ENCODE data around the gene FGF8. TPM values are rescaled to one million over a fixed set of nuclear protein-coding genes. Genes with fewer than 3 reads are reported as not detected.

Gene FGF8
- total RNA-seq, 1 donor from 2014 or later, result 0.35 TPM

- intact Hi-C loops (cut with micrococcal nuclease), result no loop called here
Measured at GRCh38 chr10:101720606-101721230, 55.2 kb downstream of the FGF8 start.

More at GRCh38 chr10:101720606-101721230, 55.2 kb downstream of the FGF8 start:
- Mint-ChIP-seq H3K4me3 (no peak overlapping the region), H3K4me1 (peaks cover 5% of the 10 kb centered on the region), H3K36me3 (ENCODE audit: low read depth) (no peaks in the 10 kb centered on the region), H3K27ac (no peak overlapping the region), H3K9me3 (no peaks in the 10 kb centered on the region), H3K27me3 (peaks cover 11% of the 10 kb centered on the region)
- no peak for DNase-seq

Other genes with a start within 250 kb of the FGF8 start
- gene POLL, start 187.9 kb downstream of the FGF8 start, total RNA-seq, result 32.2 and 33.8 TPM in 2 replicates
- 5.4 and 6.4 TPM in 2 replicates for gene DPCD, start 187.8 kb downstream of the FGF8 start, total RNA-seq
- 28.4 and 32.0 TPM in 2 replicates for gene FBXW4, start 80.9 kb downstream of the FGF8 start, total RNA-seq
- gene NPM3, start 7.3 kb upstream of the FGF8 start, total RNA-seq, result 172 and 175 TPM in 2 replicates
- 99.9 and 102 TPM in 2 replicates for gene OGA, start 42.3 kb upstream of the FGF8 start, total RNA-seq
- gene KCNIP2, start 67.7 kb upstream of the FGF8 start, total RNA-seq, result 2.3 and 3.5 TPM in 2 replicates

Data from activated CD4-positive, alpha-beta T cell treated with anti-CD3 and anti-CD28 coated beads, Interleukin-2, amount 10 ng/mL, durations not matched to agents 24 days and 14 days (primary cell).